SW 1271 (cell line): ENCODE data around the gene KIF3A.

ENCODE experiments used
- DNase-seq, 2 experiments: peaks; one replicate each; lab custom pipeline; 2025; lab: John Stamatoyannopoulos, UW

KIF3A gene

GRCh38 chr5:132736853-132737833 lies at the start of gene KIF3A:
Gene KIF3A (minus strand): TSS chr5:132737546. CDS start chr5:132737419, 127 bp downstream.
- DNase-seq: peak; percentile 95 to 98

- DNase-seq: no peak
Observed at GRCh38 chr5:132787076-132787475, 49.7 kb upstream of the KIF3A start.

- no peak for DNase-seq
Observed at GRCh38 chr5:132785864-132786263, 48.5 kb upstream of the KIF3A start.

GRCh38 chr5:132785365-132785764 lies 48.0 kb upstream of the KIF3A start:
- DNase-seq: no peak

GRCh38 chr5:132782101-132782500 lies 44.8 kb upstream of the KIF3A start:
- peak in 1 of 2 experiments; percentile 49 for DNase-seq

GRCh38 chr5:132781029-132781428 lies 43.7 kb upstream of the KIF3A start:
- no peak for DNase-seq

GRCh38 chr5:132780577-132780976 lies 43.2 kb upstream of the KIF3A start:
- DNase-seq: no peak

- DNase-seq: no peak
Observed at GRCh38 chr5:132779961-132780360, 42.6 kb upstream of the KIF3A start.

- DNase-seq: no peak
Observed at GRCh38 chr5:132778856-132779255, 41.5 kb upstream of the KIF3A start.

GRCh38 chr5:132778129-132778528 lies 40.8 kb upstream of the KIF3A start:
- no peak for DNase-seq

GRCh38 chr5:132777209-132778069 lies 40.1 kb upstream of the KIF3A start, which contains the start of gene SEPTIN8:
Gene SEPTIN8 (minus strand): TSS chr5:132777239. CDS start chr5:132777137, 102 bp downstream.
- no peak for DNase-seq

GRCh38 chr5:132776938-132777208 lies 39.5 kb upstream of the KIF3A start:
- no peak for DNase-seq

- DNase-seq: peak in 1 of 2 experiments; percentile 40
Observed at GRCh38 chr5:132776131-132776937, 39.0 kb upstream of the KIF3A start.

- DNase-seq: no peak
Observed at GRCh38 chr5:132775476-132775961, 38.2 kb upstream of the KIF3A start.

GRCh38 chr5:132774896-132775295 lies 37.5 kb upstream of the KIF3A start:
- no peak for DNase-seq

- no peak for DNase-seq
Observed at GRCh38 chr5:132774406-132774805, 37.1 kb upstream of the KIF3A start.

GRCh38 chr5:132773601-132774355 lies 36.4 kb upstream of the KIF3A start:
- no peak for DNase-seq

- no peak for DNase-seq
Observed at GRCh38 chr5:132773114-132773513, 35.8 kb upstream of the KIF3A start.

GRCh38 chr5:132772291-132773070 lies 35.1 kb upstream of the KIF3A start:
- no peak for DNase-seq

GRCh38 chr5:132771503-132771998 lies 34.2 kb upstream of the KIF3A start:
- no peak for DNase-seq
